GM10266 (cell line): ENCODE measurements around the gene CD99.
"Not testable (repeated sequence)": the region's sequence is repeated elsewhere in the genome, so short reads cannot be mapped to it uniquely, and the experiment has no call there.

Experiments used
- DNase-seq: peaks from one replicate; pipeline ENCODE4 v3.0.0; 2012; ENCODE audit errors: extremely low spot score
- CTCF ChIP-seq: IDR thresholded peaks from 2 replicates; pipeline ENCODE4 v1.5.1; 2012; ENCODE audit warnings: mild to moderate bottlenecking, low read depth; ENCODE audit not compliant: control insufficient read depth, insufficient read depth; ENCODE audit errors: missing control alignments

CD99 gene

GRCh38 chrX:2774057-2774456 is 83.0 kb downstream of the CD99 start:
- DNase-seq = no peak
- no peak for TF ChIP-seq CTCF

GRCh38 chrX:2774776-2775175 is 83.7 kb downstream of the CD99 start:
- DNase-seq = no peak
- TF ChIP-seq CTCF = no peak

GRCh38 chrX:2780472-2781225 is 89.6 kb downstream of the CD99 start:
- DNase-seq = not testable (repeated sequence)

GRCh38 chrX:2781226-2781571 is 90.1 kb downstream of the CD99 start:
- no peak for DNase-seq
- TF ChIP-seq CTCF = no peak

GRCh38 chrX:2781698-2782097 is 90.6 kb downstream of the CD99 start:
- no peak for TF ChIP-seq CTCF
- no peak for DNase-seq

GRCh38 chrX:2782171-2782570 is 91.1 kb downstream of the CD99 start:
- no peak for DNase-seq
- TF ChIP-seq CTCF = no peak

GRCh38 chrX:2782778-2783177 is 91.7 kb downstream of the CD99 start:
- TF ChIP-seq CTCF = no peak

GRCh38 chrX:2784026-2784425 is 92.9 kb downstream of the CD99 start:
- no peak for TF ChIP-seq CTCF
- DNase-seq = no peak

More at GRCh38 chrX:2782778-2783177, 91.7 kb downstream of the CD99 start:
- DNase-seq = no peak
